Eye (tissue), 1 donor: ENCODE measurements around the gene FAM171A1.
"Not testable (repeated sequence)": the region's sequence is repeated elsewhere in the genome, so short reads cannot be mapped to it uniquely, and the experiment has no call there.

ENCODE experiments used
- DNase-seq: peaks from one replicate; pipeline ENCODE4 v3.0.0-alpha.2; 2015

FAM171A1 gene

DNA sequence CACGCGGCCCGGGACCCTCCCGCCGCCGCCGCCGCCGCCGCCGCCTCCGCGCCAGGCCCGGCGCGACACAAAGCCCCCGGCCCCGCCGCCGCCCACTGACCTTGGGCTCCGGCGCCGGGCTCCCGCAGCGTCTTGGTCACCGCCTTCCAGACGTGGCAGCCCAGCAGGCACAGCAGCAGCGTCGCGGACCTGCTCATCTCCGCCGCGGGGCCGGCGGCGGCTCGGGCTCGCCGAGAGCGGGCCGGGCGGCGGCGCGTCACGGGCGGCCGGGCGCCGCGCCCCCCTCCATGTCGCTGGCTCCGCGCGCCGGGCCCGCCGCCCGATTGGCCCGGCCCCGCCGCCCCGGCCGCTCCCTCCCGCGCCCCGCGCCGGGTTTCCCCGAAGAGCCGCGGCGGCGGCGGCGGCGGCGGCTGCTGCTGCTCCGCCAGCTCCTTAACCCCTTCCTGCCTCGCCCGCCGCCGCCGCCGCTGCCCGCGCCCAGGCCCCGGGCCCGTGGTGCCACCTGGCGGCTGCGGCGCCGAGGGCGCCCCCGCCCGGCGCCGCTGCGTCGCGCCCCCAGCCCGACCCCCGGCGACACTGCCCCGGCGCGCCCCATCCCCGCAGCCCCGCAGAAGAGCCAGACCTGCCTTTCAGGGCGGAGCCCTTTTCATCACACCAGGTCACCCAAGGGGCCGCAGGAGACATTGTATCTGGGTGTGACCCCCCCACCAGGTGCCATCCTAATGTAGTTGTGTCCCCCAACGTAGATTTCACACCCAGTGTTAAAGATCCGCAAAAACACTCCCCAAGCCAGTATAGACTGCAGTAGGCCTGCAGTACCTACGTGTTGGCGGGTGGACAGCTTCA is at the start of gene FAM171A1:
Gene FAM171A1 (minus strand): TSS at position 434 of the 846 bp plus-strand sequence. CDS start 237 bp downstream, at position 197.
- DNase-seq = peak; percentile 85

DNA sequence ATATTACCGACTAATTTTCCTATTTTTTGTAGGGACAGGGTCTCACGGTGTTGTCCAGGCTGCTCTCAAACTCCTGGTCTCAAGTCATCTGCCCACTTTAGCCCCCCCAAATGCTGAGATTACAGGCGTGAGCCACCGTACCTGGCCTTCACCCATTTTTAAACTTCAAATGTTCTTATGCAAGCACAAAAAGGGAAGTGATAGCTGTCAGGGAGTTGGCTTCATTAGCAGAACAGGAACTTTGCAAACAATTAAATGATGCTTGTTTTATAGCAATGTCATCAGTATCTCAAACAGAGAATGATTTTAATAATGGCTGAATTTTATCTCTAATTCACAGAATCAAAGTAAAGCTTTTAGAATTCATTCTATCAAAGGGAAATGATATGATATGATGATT is 49.8 kb upstream of the FAM171A1 start:
- no peak for DNase-seq

DNA sequence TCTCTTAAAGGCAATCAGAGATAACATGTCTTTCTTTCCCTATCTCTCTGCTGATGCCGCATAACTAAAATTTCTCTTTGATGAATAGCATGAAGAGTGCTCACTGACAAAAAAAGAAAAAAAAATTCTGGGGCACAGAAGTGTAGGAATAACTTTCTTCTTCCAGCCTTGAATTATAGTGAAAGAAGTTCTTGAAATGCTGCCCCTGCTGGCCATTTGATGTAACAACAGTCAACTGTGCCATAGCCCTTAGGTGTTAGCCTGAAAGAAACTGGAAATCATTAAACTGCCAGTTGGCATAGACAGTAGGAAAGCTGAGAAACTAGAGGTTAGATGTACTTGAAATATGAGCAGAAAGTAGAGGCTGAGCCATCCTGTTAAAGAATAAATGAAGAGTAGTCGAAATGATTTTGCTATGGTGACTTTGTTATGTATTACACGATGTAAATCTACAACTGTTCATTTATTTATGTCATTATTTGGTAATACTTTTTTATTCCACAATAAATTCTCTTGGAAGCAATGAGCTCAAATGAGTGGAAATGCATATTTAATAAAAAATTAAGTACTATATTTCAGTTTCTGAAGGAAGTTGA is 48.3 kb upstream of the FAM171A1 start:
- DNase-seq = peak; percentile 77

DNA sequence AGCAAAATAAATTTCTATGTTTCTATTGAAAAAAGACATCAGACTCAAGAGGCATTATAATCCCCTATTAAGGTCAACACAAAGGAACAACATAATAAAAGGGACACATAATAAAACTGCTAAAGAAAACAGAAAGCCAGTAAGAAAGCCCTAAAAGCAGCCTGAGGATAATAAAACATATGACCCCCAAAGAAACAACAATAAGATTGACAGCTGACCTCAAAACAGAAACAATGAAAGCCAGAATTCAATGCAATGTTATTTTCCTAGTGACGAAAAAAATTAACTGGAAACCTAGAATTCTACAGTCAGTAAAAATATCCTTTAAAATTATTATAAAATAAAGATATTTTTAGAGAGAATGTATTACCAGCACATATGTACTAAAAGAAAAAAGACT is 44.9 kb upstream of the FAM171A1 start:
- no peak for DNase-seq

DNA sequence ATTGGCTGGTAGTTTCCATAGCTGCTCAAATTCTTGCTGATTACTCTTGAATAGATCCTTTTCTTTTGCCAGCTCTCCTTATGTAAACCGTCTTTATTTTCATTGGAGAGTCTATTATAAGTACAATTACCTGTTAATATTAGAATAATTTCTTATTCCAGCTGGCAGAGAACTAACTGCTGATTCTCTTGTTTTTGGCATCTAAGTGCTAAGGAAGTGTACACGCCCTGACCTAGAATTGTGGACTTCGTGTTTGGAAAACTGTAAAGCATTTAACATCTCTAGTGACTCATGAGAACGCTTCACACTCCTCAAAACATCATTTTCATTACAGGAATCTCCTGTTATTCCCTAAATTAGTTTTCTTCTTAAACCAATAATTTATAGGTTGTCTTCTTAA is 39.9 kb upstream of the FAM171A1 start:
- no peak for DNase-seq

DNA sequence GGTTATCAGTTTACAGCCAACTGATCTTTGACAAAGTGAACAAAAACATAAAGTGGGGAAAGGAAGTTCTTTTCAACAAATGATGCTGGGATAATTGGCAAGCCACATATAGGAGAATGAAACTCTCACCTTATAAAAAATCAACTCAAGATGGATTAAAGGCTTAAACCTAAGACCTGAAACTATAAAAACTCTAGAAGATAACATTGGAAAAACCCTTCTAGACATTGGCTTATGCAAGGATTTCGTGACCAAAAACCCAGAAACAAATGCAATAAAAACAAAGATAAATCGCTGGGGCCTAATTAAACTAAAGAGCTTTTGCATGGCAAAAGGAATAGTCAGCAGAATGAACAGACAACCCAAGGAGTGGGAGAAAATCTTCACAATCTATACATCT is 38.3 kb upstream of the FAM171A1 start:
- not testable (repeated sequence) for DNase-seq

DNA sequence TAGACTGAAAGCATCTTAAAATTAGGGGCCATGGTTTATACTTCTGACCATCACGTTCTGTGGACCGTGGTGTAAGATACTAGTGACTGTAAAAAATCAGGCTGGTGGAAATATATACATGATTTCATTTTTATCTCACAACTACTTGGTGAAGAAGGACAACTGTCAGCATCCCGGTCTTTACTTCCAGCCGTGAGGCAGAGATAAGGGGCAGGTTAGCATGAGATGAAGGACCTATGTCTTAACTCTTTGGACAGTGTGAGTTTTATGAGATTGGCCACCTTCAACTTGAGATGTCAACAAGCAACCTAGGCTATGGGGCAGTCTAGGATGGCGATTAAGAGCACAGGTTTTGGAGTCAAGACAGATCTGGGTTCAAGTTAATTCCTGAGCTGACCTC is 37.5 kb upstream of the FAM171A1 start:
- no peak for DNase-seq

DNA sequence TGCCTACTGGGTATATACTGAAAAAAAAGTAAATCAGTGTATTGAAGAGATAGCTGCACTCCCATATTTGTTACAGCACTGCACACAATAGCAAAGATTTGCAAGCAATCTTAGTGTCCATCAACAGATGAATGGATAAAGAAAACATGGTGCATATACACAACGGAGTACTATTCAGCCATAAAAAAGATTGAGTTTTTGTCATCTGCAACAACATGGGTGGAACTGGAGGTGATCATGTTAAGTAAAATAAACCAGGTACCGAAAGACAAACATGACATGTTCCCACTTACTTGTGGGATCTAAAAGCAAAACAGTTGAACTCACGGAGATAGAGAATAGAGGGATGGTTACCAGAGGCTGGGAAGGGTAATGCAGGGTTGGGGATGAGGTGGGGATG is 34.2 kb upstream of the FAM171A1 start:
- no peak for DNase-seq

GRCh38 chr10:15401382-15401781 is 30.3 kb upstream of the FAM171A1 start:
- DNase-seq = no peak

DNA sequence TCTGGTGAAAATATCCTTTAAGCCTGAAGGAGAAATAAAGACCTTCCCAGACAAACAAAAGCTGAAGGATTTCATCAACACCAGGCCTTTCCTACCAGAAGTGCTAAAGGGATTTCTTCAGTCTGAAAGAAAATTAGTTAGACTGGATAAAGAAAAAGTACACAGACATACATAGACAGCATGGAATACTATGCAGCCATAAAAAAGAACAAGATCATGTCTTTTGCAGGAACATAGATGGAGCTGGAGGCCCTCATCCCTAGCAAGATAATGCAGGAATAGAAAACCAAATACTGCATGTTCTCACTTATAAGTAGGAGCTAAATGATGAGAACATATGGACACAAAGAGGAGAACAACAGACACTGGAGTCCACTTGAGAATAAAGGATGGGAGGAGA is 29.4 kb upstream of the FAM171A1 start:
- not testable (repeated sequence) for DNase-seq

- no peak for DNase-seq
Observed at GRCh38 chr10:15399060-15399661, 28.1 kb upstream of the FAM171A1 start.

DNA sequence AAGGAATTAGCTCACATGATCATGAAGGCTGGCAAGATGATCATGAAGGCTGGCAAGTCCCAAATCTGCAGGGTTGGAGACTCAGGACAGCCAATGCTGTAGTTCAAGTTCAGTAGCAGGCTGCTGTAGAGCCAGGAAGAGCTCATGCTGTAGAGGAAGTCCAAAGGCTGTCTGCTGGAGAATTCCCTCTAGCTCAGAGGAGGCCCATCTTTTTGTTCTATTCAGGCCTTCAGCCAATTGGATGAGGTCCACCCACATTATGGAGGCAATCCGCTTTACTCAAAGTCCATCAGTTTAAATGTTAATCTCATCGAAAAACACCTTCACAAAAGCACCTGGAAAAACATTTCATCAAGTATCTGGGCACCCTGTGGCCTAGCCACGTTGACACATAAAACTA is 24.8 kb upstream of the FAM171A1 start:
- no peak for DNase-seq

DNA sequence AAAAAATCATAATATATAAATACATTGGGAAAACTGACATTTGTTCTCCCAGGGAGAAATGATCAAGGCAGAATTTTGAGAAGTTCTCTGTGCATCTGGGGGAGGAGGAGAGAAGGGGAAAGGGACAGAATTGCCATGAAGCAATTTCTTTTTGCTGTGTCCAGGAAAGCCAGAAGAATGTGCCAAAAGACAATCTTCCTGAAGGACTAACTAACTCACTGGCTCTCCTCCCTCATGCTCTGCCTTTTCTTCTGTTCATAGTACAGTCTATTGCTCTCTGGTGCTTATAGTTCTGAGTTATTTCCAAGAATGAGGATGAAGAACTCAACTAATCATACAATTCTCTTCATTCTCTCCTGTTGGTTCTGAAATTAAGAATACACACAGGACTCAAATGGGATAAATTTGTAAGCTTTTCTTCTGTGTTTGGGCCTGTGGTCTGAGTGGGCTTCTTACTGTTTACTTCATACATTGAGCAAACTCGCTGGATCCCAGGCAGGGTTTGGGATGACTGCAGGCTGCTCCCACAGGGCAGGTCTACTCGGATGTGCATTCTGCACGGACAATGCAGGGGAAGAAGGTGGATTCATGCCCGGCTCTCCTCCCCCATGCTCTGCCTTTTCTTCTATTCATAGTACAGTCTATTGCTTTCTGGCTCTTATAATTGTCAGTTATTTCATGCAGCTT is 22.2 kb upstream of the FAM171A1 start:
- DNase-seq = no peak

- DNase-seq = no peak
Observed at GRCh38 chr10:15391491-15391890, 20.4 kb upstream of the FAM171A1 start.

- DNase-seq = not testable (repeated sequence)
Observed at GRCh38 chr10:15388172-15388571, 17.1 kb upstream of the FAM171A1 start.

DNA sequence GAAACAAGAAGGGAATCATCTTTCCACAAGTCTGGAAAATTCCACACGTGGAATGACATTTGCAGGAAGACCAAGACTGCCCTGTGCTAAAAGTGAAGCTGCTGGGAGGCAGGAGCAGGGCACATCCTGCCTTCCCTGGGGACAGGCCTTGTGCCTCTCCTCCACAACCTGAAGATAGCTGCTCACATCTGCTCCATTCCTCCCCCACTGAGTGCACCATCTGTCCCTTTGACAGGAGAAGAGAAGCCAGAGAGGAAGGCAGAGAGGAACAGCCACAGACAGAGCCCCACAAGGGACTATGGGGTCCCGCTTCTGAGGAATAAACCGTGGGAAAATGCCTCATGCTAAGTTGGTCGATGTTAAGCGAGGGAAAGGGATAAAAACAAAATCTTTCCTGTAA is 15.9 kb upstream of the FAM171A1 start:
- peak; percentile 80 for DNase-seq

GRCh38 chr10:15385552-15386455 is 14.7 kb upstream of the FAM171A1 start:
- no peak for DNase-seq

GRCh38 chr10:15381420-15381819 is 10.3 kb upstream of the FAM171A1 start:
- no peak for DNase-seq

- no peak for DNase-seq
Observed at GRCh38 chr10:15379078-15379477, 8.0 kb upstream of the FAM171A1 start.

DNA sequence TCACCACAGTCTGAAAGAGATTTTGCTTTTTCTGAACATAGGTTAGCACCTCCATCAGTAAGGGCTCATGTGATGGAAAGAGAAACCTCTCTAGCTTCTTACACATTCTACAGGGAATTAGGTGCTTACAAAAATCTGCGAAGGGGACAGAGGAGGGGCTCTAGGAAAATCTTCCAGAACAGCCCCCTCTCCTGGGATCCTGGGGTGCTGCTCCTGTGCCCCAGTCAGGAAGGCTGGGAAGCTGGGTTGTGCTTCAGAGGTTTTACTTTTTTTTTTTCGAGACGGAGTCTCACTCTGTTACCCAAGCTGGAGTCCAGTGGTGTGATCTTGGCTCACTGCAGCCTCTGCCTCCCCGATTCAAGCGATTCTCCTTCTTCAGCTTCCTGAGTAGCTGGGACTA is 7.5 kb upstream of the FAM171A1 start:
- DNase-seq = no peak

- DNase-seq = no peak
Observed at GRCh38 chr10:15374566-15374965, 3.5 kb upstream of the FAM171A1 start.

GRCh38 chr10:15374156-15374555 is 3.1 kb upstream of the FAM171A1 start:
- DNase-seq = no peak
